Spleen (tissue), 11 donors: Measurements from ENCODE around the gene STAT1. TPM values are rescaled to one million over a fixed set of nuclear protein-coding genes. Genes with fewer than 3 reads are reported as not detected.

Source experiments
- DNase-seq: peaks from one replicate; pipeline ENCODE4 v3.0.0-alpha.2; 2020
- H3K27ac ChIP-seq, 8 donors: fragments of 200-600 bp; sonication (generic) in 7 of 8; 1 replicate in 4 of 8; 2 replicates in 4 of 8; pipeline versions ENCODE4 v1.5.0 to v1.8.0; 2016 to 2021; ENCODE audit warnings: inconsistent platforms in 4 of 8, mild to moderate bottlenecking in 4 of 8, moderate library complexity in 1 of 8
- H3K27me3 ChIP-seq, 7 donors: fragments of 200-600 bp; sonication (generic) in 6 of 7; replicated peaks in 1 of 7; 1 replicate in 4 of 7; 2 replicates in 3 of 7; pipeline versions ENCODE4 v1.5.0 to v1.8.0; 2016 to 2021; ENCODE audit warnings: inconsistent platforms in 3 of 7, mild to moderate bottlenecking in 1 of 7
- H3K36me3 ChIP-seq, 6 donors: fragments of 200-600 bp; sonication (generic) in 5 of 6; 1 replicate in 4 of 6; 2 replicates in 2 of 6; pipeline versions ENCODE4 v1.5.0 to v1.8.0; 2016 to 2021; ENCODE audit warnings: inconsistent platforms in 2 of 6
- H3K4me1 ChIP-seq, 6 donors: fragments of 200-600 bp; sonication (generic) in 5 of 6; 1 replicate in 3 of 6; 2 replicates in 3 of 6; pipeline versions ENCODE4 v1.5.0 to v1.8.0; 2016 to 2021; ENCODE audit warnings: inconsistent platforms in 3 of 6
- H3K4me3 ChIP-seq, 8 donors: fragments of 200-600 bp; sonication (generic) in 7 of 8; 1 replicate in 4 of 8; 2 replicates in 4 of 8; pipeline versions ENCODE4 v1.5.0 to v1.8.0; 2016 to 2021; ENCODE audit warnings: inconsistent platforms in 4 of 8, mild to moderate bottlenecking in 4 of 8, moderate library complexity in 2 of 8
- H3K9me3 ChIP-seq, 8 donors: fragments of 200-600 bp; sonication (generic) in 7 of 8; 1 replicate in 4 of 8; 2 replicates in 4 of 8; pipeline versions ENCODE4 v1.5.0 to v1.8.0; 2016 to 2021; ENCODE audit warnings: inconsistent platforms in 4 of 8
- POLR2A ChIP-seq, 3 donors: fragments of 450-650 bp; IDR thresholded peaks; one replicate each; pipeline ENCODE4 v1.5.1; 2017; ENCODE audit warnings: antibody characterized with exemption in 3 of 3, mild to moderate bottlenecking in 1 of 3
- POLR2AphosphoS5 ChIP-seq, 3 donors: sonication (generic); formaldehyde crosslinking; IDR thresholded peaks; one replicate each; pipeline ENCODE4 v1.5.1; 2017; ENCODE audit warnings: antibody characterized with exemption in 3 of 3
- WGBS, 5 donors: extraction: QIAGEN DNeasy Blood & Tissue Kit in 3 of 5; methylation state at CpG; one replicate each; pipeline versions ENCODE4 v1.1.5 to v1.1.7; 2013 to 2018; 5-methylcytosine and 5-hydroxymethylcytosine counted together
- intact Hi-C: fragments of 100-400 bp; cut with DNase I; formaldehyde crosslinking; loops from one replicate; pipeline ENCODE4 v1.15.0; 2023; ENCODE audit warnings: low total_unique reads
- polyA plus RNA-seq, 3 donors: library from polyadenylated mRNA; stranded (reverse); fragments of 200-250 nt; gene quantifications; one replicate each; pipeline ENCODE4 v1.2.1, GENCODE V29; 2013
- total RNA-seq, 7 donors: library from RNA; depleted of rRNA in 3 of 7; stranded (reverse); fragments of >200 nt in 3 of 7; fragmentation: NEBNext Ultra II Directional in 4 of 7; extraction: Animal tissue kit (Norgen Biotek cat#: 25700) in 4 of 7; gene quantifications; one replicate each; pipeline versions ENCODE4 v1.1.0 to v1.2.1, GENCODE V29; 2016 to 2021
- TF ChIP-seq, protein P1 (sequence below), 11 experiments: fragments of 200-600 bp in 7 of 11; fragments of 450-650 bp in 4 of 11; sonication (generic) in 4 of 11; IDR thresholded peaks in 8 of 11; conservative IDR thresholded peaks in 3 of 11; 1 replicate in 7 of 11; 2 replicates in 4 of 11; pipeline versions ENCODE4 v1.4.0 to v1.8.0; 2016 to 2021; ENCODE audit warnings: antibody characterized with exemption in 11 of 11, inconsistent platforms in 4 of 11, mild to moderate bottlenecking in 1 of 11
- donor health status: healthy with polysubstance abuse.
- donor health status: DM: no; HTN: no; CAD: no; lungs with moderate emphysema.
- donor health status: DM: no; HTN: no; CAD: no.
- donor health status: Bipolar disorder and iron deficiency.
- donor health status: healthy.
- donor health status: DM: no; HTN: no; CAD: no.
- donor health status: DM: yes; HTN: yes; CAD: no.

The STAT1 gene
- total and polyA plus RNA-seq, 10 donors = 19.5 to 246 (median 119) TPM

- Histone ChIP-seq H3K36me3 (peaks cover 0 to 100% (median 71%) of the 10 kb centered on the region in 6 donors), H3K27ac (no peak overlapping the region)
- 93 to 97% (median 96%) methylated on average over 2 of the region's 2 CpGs for WGBS, 5 donors
Observed at GRCh38 chr2:190927301-190927700, 86.7 kb downstream of the STAT1 start.

GRCh38 chr2:190922376-190922775 is 91.6 kb downstream of the STAT1 start:
- Histone ChIP-seq H3K36me3 (peaks cover 0 to 100% (median 57%) of the 10 kb centered on the region in 6 donors), H3K9me3 (no peaks in the 10 kb centered on the region), H3K27ac (no peak overlapping the region), H3K4me1 (peaks cover 0 to 5% (median 0%) of the 10 kb centered on the region in 6 donors), H3K4me3 (no peak overlapping the region), H3K27me3 (no peaks in the 10 kb centered on the region)
- WGBS, 5 donors = 81 to 95% (median 90%) methylated on average over 1 of the region's 1 CpG
- no peak for TF ChIP-seq POLR2A (IDR thresholded peaks at IDR 0.05)
- TF ChIP-seq, protein P1, sequence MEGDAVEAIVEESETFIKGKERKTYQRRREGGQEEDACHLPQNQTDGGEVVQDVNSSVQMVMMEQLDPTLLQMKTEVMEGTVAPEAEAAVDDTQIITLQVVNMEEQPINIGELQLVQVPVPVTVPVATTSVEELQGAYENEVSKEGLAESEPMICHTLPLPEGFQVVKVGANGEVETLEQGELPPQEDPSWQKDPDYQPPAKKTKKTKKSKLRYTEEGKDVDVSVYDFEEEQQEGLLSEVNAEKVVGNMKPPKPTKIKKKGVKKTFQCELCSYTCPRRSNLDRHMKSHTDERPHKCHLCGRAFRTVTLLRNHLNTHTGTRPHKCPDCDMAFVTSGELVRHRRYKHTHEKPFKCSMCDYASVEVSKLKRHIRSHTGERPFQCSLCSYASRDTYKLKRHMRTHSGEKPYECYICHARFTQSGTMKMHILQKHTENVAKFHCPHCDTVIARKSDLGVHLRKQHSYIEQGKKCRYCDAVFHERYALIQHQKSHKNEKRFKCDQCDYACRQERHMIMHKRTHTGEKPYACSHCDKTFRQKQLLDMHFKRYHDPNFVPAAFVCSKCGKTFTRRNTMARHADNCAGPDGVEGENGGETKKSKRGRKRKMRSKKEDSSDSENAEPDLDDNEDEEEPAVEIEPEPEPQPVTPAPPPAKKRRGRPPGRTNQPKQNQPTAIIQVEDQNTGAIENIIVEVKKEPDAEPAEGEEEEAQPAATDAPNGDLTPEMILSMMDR (IDR thresholded peaks at IDR 0.05 in 8 of 11, conservative IDR thresholded peaks at IDR 0.05 in 3 of 11) = no peak
- DNase-seq = no peak
- intact Hi-C loops = no loop called here

More at GRCh38 chr2:190927301-190927700, 86.7 kb downstream of the STAT1 start:
- TF ChIP-seq POLR2AphosphoS5 (IDR thresholded peaks at IDR 0.05) (no peak), POLR2A (IDR thresholded peaks at IDR 0.05) (no peak)
- TF ChIP-seq, protein P1 (IDR thresholded peaks at IDR 0.05 in 8 of 11, conservative IDR thresholded peaks at IDR 0.05 in 3 of 11) = no peak
- intact Hi-C loops = no loop called here
- no peak overlapping the region for H3K4me3 ChIP-seq
- peaks cover 0 to 5% (median 0%) of the 10 kb centered on the region in 6 donors for H3K4me1 ChIP-seq
- H3K27me3 ChIP-seq = no peaks in the 10 kb centered on the region
- DNase-seq = no peak
- no peaks in the 10 kb centered on the region for H3K9me3 ChIP-seq

DNA sequence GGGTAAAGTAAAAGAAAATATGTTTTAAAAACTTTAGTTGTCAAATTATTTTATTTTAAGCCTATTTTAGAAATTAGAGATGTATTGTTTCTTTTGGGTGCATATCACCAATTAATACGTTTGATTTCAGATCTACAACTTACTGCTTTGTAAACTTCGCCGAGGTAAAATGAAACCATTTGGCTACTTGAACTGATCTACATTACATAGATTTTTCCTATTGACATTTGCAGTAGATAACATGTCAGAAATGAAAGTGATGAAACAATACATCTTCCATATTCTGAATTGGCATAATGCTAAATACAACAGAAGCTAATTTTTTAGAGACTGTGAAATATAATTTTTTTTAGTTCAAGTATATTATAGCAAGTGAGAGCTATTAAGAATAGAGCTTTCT is 93.9 kb downstream of the STAT1 start:
- Histone ChIP-seq H3K9me3 (no peaks in the 10 kb centered on the region), H3K36me3 (peaks cover 0 to 100% (median 47%) of the 10 kb centered on the region in 6 donors), H3K27ac (no peak overlapping the region), H3K27me3 (no peaks in the 10 kb centered on the region), H3K4me3 (no peak overlapping the region), H3K4me1 (peaks cover 0 to 5% (median 0%) of the 10 kb centered on the region in 6 donors)
- no peak for DNase-seq
- WGBS, 5 donors = 92 to 93% (median 92%) methylated on average over 3 of the region's 3 CpGs
- TF ChIP-seq, protein P1 (IDR thresholded peaks at IDR 0.05 in 8 of 11, conservative IDR thresholded peaks at IDR 0.05 in 3 of 11) = no peak
- no peak for TF ChIP-seq POLR2A (IDR thresholded peaks at IDR 0.05)
- TF ChIP-seq POLR2AphosphoS5 (IDR thresholded peaks at IDR 0.05) = no peak
- intact Hi-C loops = no loop called here

Other genes with a start within 250 kb of the STAT1 start
- gene GLS, start 133.3 kb downstream of the STAT1 start, total RNA-seq = 100 to 1,000 TPM; 141 to 254 (median 211) TPM
- 10 to 100 TPM; 42.3 to 55.9 (median 43.6) TPM for gene GLS, start 133.3 kb downstream of the STAT1 start, polyA plus RNA-seq
- 10 to 100 TPM; 22.0 to 36.7 (median 27.2) TPM for gene STAT4, start 136.8 kb upstream of the STAT1 start, total RNA-seq
- 1 to 10 TPM; 4.0 to 4.6 (median 4.1) TPM for gene STAT4, start 136.8 kb upstream of the STAT1 start, polyA plus RNA-seq
- gene MYO1B, start 231.2 kb upstream of the STAT1 start, total RNA-seq = 10 to 100 TPM; 11.3 to 25.8 (median 20.8) TPM
- 1 to 10 TPM; 5.3 to 8.3 (median 8.1) TPM for gene MYO1B, start 231.2 kb upstream of the STAT1 start, polyA plus RNA-seq